ENCODE data around the gene VIPR2. TPM values are rescaled to one million over a fixed set of nuclear protein-coding genes. Genes with fewer than 3 reads are reported as not detected.
"Not testable (repeated sequence)": the region's sequence is repeated elsewhere in the genome, so short reads cannot be mapped to it uniquely, and the experiment has no call there.

The VIPR2 gene
- 1 to 10 TPM; 2.1 to 3.4 (median 2.5) TPM for polyA plus RNA-seq (ENCODE audit: insufficient read length in 3 of 3)
- long read RNA-seq, donor 1, partial matches to known transcripts: 0 of 2 reads
- long read RNA-seq, donor 1, other reads (novel, unspliced or antisense): 0 of 2 reads
- long read RNA-seq, donor 2: 0 reads
- long read RNA-seq, donor 3, partial matches to known transcripts: 0 of 1 reads
- long read RNA-seq, donor 3, other reads (novel, unspliced or antisense): 0 of 1 reads
- long read RNA-seq, donor 4: 0 reads
- long read RNA-seq, donor 5: 0 reads
- long read RNA-seq, donor 6: 0 reads
- long read RNA-seq, donor 7, partial matches to known transcripts: 0 of 1 reads
- long read RNA-seq, donor 7, other reads (novel, unspliced or antisense): 0 of 1 reads
- long read RNA-seq, donor 8, partial matches to known transcripts: 0 of 1 reads
- long read RNA-seq, donor 8, other reads (novel, unspliced or antisense): 0 of 1 reads
- long read RNA-seq, donor 9, partial matches to known transcripts: 0 of 2 reads
- long read RNA-seq, donor 9, other reads (novel, unspliced or antisense): 0 of 2 reads
- long read RNA-seq, donor 10, partial matches to known transcripts: 0 of 1 reads
- long read RNA-seq, donor 10, other reads (novel, unspliced or antisense): 0 of 1 reads
- long read RNA-seq, donor 11: 0 reads
- long read RNA-seq, donor 12: 0 reads
- long read RNA-seq, donor 13: 0 reads
- long read RNA-seq, donor 14, partial matches to known transcripts: 0 of 2 reads
- long read RNA-seq, donor 14, other reads (novel, unspliced or antisense): 0 of 2 reads
- long read RNA-seq, donor 15, partial matches to known transcripts: 0 of 2 reads
- long read RNA-seq, donor 15, other reads (novel, unspliced or antisense): 0 of 2 reads
- long read RNA-seq, donor 16, partial matches to known transcripts: 0 of 1 reads
- long read RNA-seq, donor 16, other reads (novel, unspliced or antisense): 0 of 1 reads

- DNase-seq: no peak
These were observed at the start of gene VIPR2 for GRCh38 chr7:159144758-159145489. Gene VIPR2 (minus strand): TSS chr7:159144867. CDS start chr7:159144771, 96 bp downstream.

- no peak for DNase-seq
These were observed 49.0 kb upstream of the VIPR2 start for GRCh38 chr7:159193543-159194090.

DNA sequence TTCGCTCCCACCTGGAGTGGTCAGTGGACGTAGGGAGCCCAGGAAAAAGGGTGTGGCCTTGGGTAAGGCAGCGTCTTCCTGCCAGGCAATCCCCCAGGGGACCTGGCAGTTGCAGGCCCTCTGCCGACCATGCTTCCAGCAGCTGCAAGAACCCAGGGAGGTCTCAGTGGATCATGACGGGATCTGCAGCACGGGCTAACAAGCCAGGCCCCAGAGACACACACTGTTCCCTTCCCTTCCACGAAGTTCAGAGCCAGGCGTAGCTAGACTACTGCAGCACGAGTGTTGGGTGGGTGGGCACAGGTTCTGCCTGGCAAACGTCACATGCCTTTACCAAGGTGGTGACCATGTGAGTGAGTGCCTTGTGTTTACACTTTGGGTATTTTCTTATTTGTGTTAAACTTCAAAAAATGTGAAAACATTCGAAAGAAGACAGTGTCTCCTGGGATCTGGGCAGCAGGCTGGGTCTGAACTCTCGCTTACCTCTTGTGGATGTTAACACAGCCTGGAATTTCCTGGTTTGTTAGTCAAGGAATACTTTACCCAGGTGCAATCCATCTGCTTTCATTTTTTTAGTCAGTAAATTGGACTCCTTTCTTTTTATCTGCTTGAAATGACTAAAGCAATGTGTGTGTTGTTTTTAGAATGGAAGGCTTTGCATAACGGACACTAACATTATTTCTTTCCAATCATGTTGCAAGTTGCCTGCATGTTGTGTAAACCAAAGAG lies 48.2 kb upstream of the VIPR2 start:
- no peak for DNase-seq

GRCh38 chr7:159192013-159192412 lies 47.3 kb upstream of the VIPR2 start:
- no peak for DNase-seq

DNA sequence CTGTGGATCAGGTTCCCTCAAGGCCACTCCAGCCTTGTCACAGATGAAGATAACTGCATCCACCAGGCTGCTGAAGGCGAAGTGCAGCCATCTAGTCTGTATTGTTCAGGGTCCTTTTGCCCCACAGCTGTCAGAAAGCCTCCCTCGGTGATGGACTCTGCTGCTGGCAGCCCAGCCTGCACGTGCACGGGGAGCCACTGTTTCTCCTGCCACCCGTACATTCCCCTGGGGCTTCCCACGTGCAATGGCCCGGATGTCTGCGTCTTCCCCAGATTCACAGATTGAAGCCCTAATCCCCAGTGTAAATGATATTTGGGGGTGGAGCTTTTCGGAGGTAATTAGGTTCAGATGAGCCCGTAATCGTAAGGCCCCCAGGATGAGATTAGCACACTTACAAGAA lies 46.6 kb upstream of the VIPR2 start:
- DNase-seq: no peak

- no peak for DNase-seq
These were observed 43.3 kb upstream of the VIPR2 start for GRCh38 chr7:159188011-159188410.

- DNase-seq: no peak
These were observed 34.6 kb upstream of the VIPR2 start for GRCh38 chr7:159179241-159179640.

DNA sequence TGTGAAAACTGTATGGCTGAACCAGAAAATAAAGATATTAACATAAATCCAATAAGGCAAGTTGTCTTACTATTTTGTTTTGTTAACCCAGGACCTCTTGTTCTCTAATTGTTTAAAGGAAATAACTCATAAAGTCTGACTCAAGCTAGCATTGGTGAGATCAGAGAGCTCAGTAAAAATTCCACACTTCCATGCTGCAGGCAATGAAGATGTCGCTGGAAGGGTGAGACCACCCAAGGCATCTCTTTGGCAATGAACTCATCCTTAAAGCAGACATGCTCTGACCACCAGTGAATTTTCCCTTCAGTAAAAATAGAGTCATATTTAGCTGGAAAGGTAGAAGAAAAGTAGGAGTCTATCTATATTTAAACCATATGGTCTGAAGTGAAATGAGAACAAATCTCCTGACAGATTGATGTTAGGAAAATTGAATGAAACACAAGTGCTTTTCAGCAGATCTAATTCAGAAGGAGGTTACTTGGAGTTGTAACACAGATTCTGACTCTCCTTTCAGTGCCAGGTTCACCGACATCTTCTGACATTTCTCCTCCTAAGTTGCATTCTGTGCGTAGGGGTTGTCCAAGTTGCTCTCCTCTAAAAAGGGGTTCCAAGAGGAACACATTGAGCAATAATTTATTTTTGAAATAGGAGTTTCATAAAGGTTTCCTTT lies 32.8 kb upstream of the VIPR2 start:
- DNase-seq: no peak

DNA sequence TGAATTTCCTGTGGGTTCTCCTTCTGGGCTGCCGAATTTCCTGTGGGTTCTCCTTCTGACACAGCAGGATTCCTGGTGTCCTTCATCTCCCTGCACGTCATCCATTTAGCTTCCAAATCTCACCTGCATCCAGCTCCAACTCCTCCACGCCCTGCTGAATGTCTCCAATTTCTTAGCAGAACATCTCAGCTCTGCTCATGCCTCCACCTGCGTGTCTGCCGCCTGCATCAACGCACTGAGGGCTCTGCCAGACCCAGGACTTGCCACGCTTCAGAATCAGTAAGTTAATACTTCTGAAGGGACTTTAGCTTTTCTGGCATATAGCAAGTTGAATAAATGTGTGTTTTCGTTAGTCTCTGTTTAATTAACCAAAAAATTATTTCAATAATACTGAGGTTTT lies 31.1 kb upstream of the VIPR2 start:
- DNase-seq: no peak

DNA sequence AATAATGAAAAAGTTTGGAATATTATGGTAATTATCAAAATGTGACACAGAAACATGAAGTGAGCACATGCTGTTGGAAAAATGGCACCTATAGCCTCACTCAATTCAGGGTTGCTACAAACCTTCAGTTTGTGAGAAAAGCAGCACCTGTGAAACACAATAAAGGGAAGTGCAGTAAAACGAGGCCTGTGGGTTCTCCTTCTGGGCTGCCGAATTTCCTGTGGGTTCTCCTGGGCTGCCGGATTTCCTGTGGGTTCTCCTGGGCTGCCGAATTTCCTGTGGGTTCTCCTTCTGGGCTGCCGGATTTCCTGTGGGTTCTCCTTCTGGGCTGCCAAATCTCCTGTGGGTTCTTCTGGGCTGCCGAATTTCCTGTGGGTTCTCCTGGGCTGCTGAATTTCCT lies 30.4 kb upstream of the VIPR2 start:
- DNase-seq: not testable (repeated sequence)

- DNase-seq: no peak
These were observed 27.7 kb upstream of the VIPR2 start for GRCh38 chr7:159172400-159172799.

DNA sequence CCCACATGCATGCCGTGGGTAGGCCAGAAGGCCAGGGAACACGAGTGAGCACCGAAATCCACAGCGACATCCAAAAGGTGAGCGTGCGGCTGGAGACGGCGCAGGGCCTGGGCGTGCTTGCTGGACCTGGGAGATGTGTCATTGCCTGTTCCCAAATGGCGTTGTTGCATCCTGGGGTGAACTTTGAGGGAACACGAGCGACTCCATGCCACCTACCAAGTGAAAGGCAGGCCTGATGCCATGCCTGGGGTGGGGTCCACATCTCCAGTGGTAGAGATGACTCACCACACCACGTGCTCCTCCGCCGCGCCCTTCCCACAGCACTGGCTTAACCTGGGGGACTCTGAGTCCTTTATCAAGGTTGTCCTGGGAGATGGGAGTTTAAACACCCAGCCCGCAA lies 24.7 kb upstream of the VIPR2 start:
- no peak for DNase-seq

DNA sequence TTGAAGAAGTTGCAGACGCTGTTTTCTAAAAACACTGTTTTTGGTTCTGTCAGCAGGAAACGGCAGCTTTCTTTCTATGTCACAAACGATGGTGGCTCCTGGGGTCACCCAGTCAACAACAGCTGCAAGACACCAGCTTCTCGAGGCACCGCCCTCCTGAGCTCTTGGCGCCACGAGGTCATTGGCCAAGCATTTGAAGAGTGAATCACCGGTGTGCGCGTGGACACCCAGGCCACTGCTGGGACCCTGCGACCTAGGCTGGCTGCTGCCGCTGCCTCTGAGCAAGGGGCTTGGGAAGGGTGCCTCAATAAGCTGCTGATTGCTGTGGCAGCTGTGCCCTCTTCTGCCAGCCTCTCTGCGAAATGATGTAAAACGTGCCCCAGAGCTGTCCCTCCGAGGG lies 22.5 kb upstream of the VIPR2 start:
- no peak for DNase-seq

GRCh38 chr7:159166530-159166929 lies 21.9 kb upstream of the VIPR2 start:
- no peak for DNase-seq

- DNase-seq: no peak
These were observed 20.7 kb upstream of the VIPR2 start for GRCh38 chr7:159165352-159165751.

- not testable (repeated sequence) for DNase-seq
These were observed 19.1 kb upstream of the VIPR2 start for GRCh38 chr7:159163703-159164301.

GRCh38 chr7:159162050-159162626 lies 17.5 kb upstream of the VIPR2 start:
- DNase-seq: not testable (repeated sequence)

DNA sequence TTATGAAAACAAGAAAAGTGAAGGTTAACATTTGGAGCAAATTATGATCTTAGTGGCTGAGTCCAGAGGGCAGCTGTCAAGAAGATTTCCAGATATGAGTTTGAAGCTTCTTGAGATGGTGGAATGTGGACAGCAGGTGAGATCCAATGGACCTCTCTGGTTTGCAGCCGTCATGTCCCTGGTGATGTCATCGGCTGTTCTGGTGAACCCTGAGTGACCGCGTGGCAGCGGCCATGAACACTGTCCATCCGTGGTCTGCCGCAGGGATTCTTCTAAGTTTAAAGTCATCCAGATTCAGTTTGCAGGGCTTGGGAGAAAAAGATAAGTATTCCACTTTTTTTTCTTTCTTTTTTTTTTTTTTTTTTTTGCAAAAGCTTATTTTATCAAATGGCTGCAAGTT lies 15.8 kb upstream of the VIPR2 start:
- DNase-seq: no peak

- no peak for DNase-seq
These were observed 15.1 kb upstream of the VIPR2 start for GRCh38 chr7:159159731-159160130.
